Prostate gland (tissue), 2 donors: ENCODE data around the gene POLD1.

ENCODE experiments used
- CTCF ChIP-seq, 4 experiments: fragments of 200-600 bp in 2 of 4; fragments of 450-650 bp in 2 of 4; sonication (generic) in 2 of 4; IDR thresholded peaks; 1 replicate in 3 of 4; 2 replicates in 1 of 4; pipeline ENCODE4 v1.5.1; 2016 to 2019; ENCODE audit warnings: antibody characterized with exemption in 4 of 4, mild to moderate bottlenecking in 2 of 4, moderate library complexity in 2 of 4
- POLR2A ChIP-seq: fragments of 450-650 bp; IDR thresholded peaks from one replicate; pipeline ENCODE4 v1.6.1; 2016; ENCODE audit warnings: antibody characterized with exemption, mild to moderate bottlenecking
- POLR2AphosphoS5 ChIP-seq: sonication (generic); formaldehyde crosslinking; IDR thresholded peaks from one replicate; pipeline ENCODE4 v1.6.1; 2017; ENCODE audit warnings: antibody characterized with exemption

GRCh38 chr19:50447053-50447452 is 62.9 kb downstream of the POLD1 start:
- TF ChIP-seq POLR2AphosphoS5 (no peak), CTCF (IDR thresholded peaks at IDR 0.05) (no peak), POLR2A (no peak)
